K562 (cell line): ENCODE results near the gene CLIC3. TPM values are rescaled to one million over a fixed set of nuclear protein-coding genes. Genes with fewer than 3 reads are reported as not detected.

Source experiments
- EGR1 ChIP-seq: fragments of 450-650 bp; conservative IDR thresholded peaks from 2 replicates; pipeline ENCODE4 v1.6.1; 2017; ENCODE audit warnings: mild to moderate bottlenecking
- ELF1 ChIP-seq: fragments of 200-800 bp; sonication (Bioruptor generic); IDR thresholded peaks from 2 replicates; pipeline ENCODE4 v1.6.1; 2016; ENCODE audit warnings: missing genetic modification characterization, missing compliant biosample characterization
- HCFC1 ChIP-seq: IDR thresholded peaks from 2 replicates; pipeline ENCODE4 v1.6.1; 2012; ENCODE audit warnings: low read depth, low read length, improper control_type of control experiment
- KDM5B ChIP-seq: fragments of 200-600 bp; sonication (generic); IDR thresholded peaks from 2 replicates; pipeline ENCODE4 v1.6.1; 2012; ENCODE audit warnings: low read depth, mild to moderate bottlenecking, moderate library complexity, low read length, control low read depth, inconsistent platforms; ENCODE audit not compliant: insufficient replicate concordance
- MGA ChIP-seq: fragments of 450-650 bp; IDR thresholded peaks from 2 replicates; pipeline ENCODE4 v1.6.1; 2016; ENCODE audit warnings: mild to moderate bottlenecking, moderate library complexity
- NR2F6 ChIP-seq: fragments of 450-650 bp; formaldehyde crosslinking; IDR thresholded peaks from 2 replicates; pipeline ENCODE4 v1.4.0; 2020; ENCODE audit warnings: mild to moderate bottlenecking
- POLR3A ChIP-seq: IDR thresholded peaks from 2 replicates; pipeline ENCODE4 v1.6.1; 2011; ENCODE audit warnings: borderline replicate concordance, mild to moderate bottlenecking, moderate library complexity; ENCODE audit not compliant: insufficient read length, insufficient read depth; ENCODE audit errors: extremely low read depth
- SLC30A9 ChIP-seq: fragments of 250-450 bp; sonication (Bioruptor Pico); IDR thresholded peaks from 2 replicates; pipeline ENCODE4 v1.8.0; 2022; ENCODE audit warnings: mild to moderate bottlenecking, moderate library complexity
- TAF15 ChIP-seq: fragments of 200-400 bp; formaldehyde crosslinking; IDR thresholded peaks from 2 replicates; pipeline ENCODE4 v1.6.1; 2017; ENCODE audit warnings: mild to moderate bottlenecking, low read depth, low read length, moderate library complexity
- U2AF2 ChIP-seq: fragments of 200-400 bp; formaldehyde crosslinking; optimal IDR thresholded peaks from 2 replicates; pipeline ENCODE3; 2017; ENCODE audit warnings: low read depth, mild to moderate bottlenecking, low read length
- ZNF121 ChIP-seq: sonication (generic); formaldehyde crosslinking; conservative IDR thresholded peaks from 2 replicates; pipeline ENCODE4 v1.8.0; 2022; ENCODE audit warnings: missing genetic modification reagents
- ZNF239 ChIP-seq: fragments of 250-450 bp; sonication (Bioruptor Pico); IDR thresholded peaks from 2 replicates; pipeline ENCODE4 v1.4.0; 2020; ENCODE audit warnings: mild to moderate bottlenecking
- ZNF583 ChIP-seq: fragments of 250-450 bp; sonication (Bioruptor Pico); IDR thresholded peaks from 2 replicates; pipeline ENCODE4 v1.4.0; 2020
- ZNF655 ChIP-seq: fragments of 250-450 bp; sonication (Bioruptor Pico); IDR thresholded peaks from 2 replicates; pipeline ENCODE4 v1.5.0; 2021
- polyA plus RNA-seq, 8 experiments: library from polyadenylated mRNA; depleted of rRNA in 4 of 8; stranded (reverse) in 5 of 8; unstranded in 3 of 8; fragments of >200 nt; fragmentation: Nextera tagmentation in 2 of 8; fragmentation: Illumina TruSeq in 1 of 8; extraction: Ambion mirVana in 2 of 8; extraction: Trizol in 1 of 8; gene quantifications; 2 replicates each; pipeline versions ENCODE4 v1.2.1 to v1.2.3, GENCODE V29; 2011 to 2014; ENCODE audit warnings: inconsistent platforms in 1 of 8, missing spikeins in 1 of 8
- total RNA-seq, 7 experiments: library from RNA; depleted of rRNA in 6 of 7; stranded (reverse); fragments of >200 nt in 6 of 7; fragmentation: Illumina TruSeq in 2 of 7; extraction: Trizol in 2 of 7; gene quantifications; 2 replicates each; pipeline versions ENCODE4 v1.2.1 to v1.2.3, GENCODE V29; 2011 to 2021; ENCODE audit warnings: low replicate concordance in 1 of 7

The CLIC3 gene
- total and polyA plus RNA-seq, 9 of the 15 experiments (the other 6 are each of a cell fraction or from before 2014, with no cell fraction given), result 0.27 to 0.29 TPM; not detected in 7

GRCh38 chr9:136996361-136997292 lies at the start of gene CLIC3 (continued):
- no peak for TF ChIP-seq MGA
- TF ChIP-seq KDM5B, result peak; percentile 53
- TF ChIP-seq ZNF655, result no peak
- no peak for TF ChIP-seq HCFC1
- TF ChIP-seq ZNF583 (CRISPR knock-in tag), result no peak
- TF ChIP-seq ZNF121, result no peak
- no peak for TF ChIP-seq SLC30A9 (CRISPR knock-in tag)
- TF ChIP-seq ELF1 (tag), result no peak
- TF ChIP-seq U2AF2, result no peak
- no peak for TF ChIP-seq ZNF239 (CRISPR knock-in tag)
- no peak for TF ChIP-seq NR2F6
- no peak for TF ChIP-seq TAF15
- TF ChIP-seq EGR1, result peak; percentile 47; the same call in 1 of the 2 replicates
- no peak for TF ChIP-seq POLR3A
